GM18526 (cell line): ENCODE data around the gene TRIM72.

Experiments used
- POLR2A ChIP-seq: IDR thresholded peaks from 3 replicates; pipeline ENCODE4 v1.6.1; 2011; ENCODE audit not compliant: insufficient read length; ENCODE audit errors: extremely low read depth

The TRIM72 gene

GRCh38 chr16:31265329-31266245 lies 51.7 kb downstream of the TRIM72 start:
- TF ChIP-seq POLR2A: no peak

- TF ChIP-seq POLR2A: no peak
These were observed 53.6 kb downstream of the TRIM72 start for GRCh38 chr16:31267332-31268032.

GRCh38 chr16:31268033-31268365 lies 54.1 kb downstream of the TRIM72 start:
- TF ChIP-seq POLR2A: no peak

GRCh38 chr16:31268891-31269290 lies 55.0 kb downstream of the TRIM72 start:
- TF ChIP-seq POLR2A: no peak

GRCh38 chr16:31269541-31269940 lies 55.6 kb downstream of the TRIM72 start:
- no peak for TF ChIP-seq POLR2A

- no peak for TF ChIP-seq POLR2A
These were observed 56.9 kb downstream of the TRIM72 start for GRCh38 chr16:31270795-31271194.

GRCh38 chr16:31271621-31272190 lies 57.8 kb downstream of the TRIM72 start:
- TF ChIP-seq POLR2A: no peak

- no peak for TF ChIP-seq POLR2A
These were observed 59.3 kb downstream of the TRIM72 start for GRCh38 chr16:31273187-31273586.

GRCh38 chr16:31273676-31274075 lies 59.8 kb downstream of the TRIM72 start:
- no peak for TF ChIP-seq POLR2A

GRCh38 chr16:31274831-31275816 lies 61.2 kb downstream of the TRIM72 start:
- TF ChIP-seq POLR2A: no peak

- TF ChIP-seq POLR2A: no peak
These were observed 62.7 kb downstream of the TRIM72 start for GRCh38 chr16:31276600-31276999.

- no peak for TF ChIP-seq POLR2A
These were observed 63.8 kb downstream of the TRIM72 start for GRCh38 chr16:31277659-31278260.
